Chondrocyte (in vitro differentiated cells): ENCODE results near the gene PDCD2L. TPM values are rescaled to one million over a fixed set of nuclear protein-coding genes. Genes with fewer than 3 reads are reported as not detected.
A peak's percentile ranks its signal among the peaks of the same experiment; 100 is the strongest.

Experiments
- DNase-seq: peaks from one replicate; pipeline ENCODE4 v3.0.0; 2021; ENCODE audit warnings: mixed read lengths, low spot score
- H3K27ac Mint-ChIP-seq: one replicate; pipeline ENCODE4 v1.8.0; 2021; ENCODE audit warnings: mild to moderate bottlenecking, moderate library complexity, mixed read lengths; ENCODE audit not compliant: unreplicated experiment
- H3K27me3 Mint-ChIP-seq: 2 replicates; pipeline ENCODE4 v1.8.0; 2021; ENCODE audit warnings: low read depth, mixed read lengths
- H3K36me3 Mint-ChIP-seq: 2 replicates; pipeline ENCODE4 v1.8.0; 2021; ENCODE audit warnings: low read depth, mixed read lengths
- H3K4me1 Mint-ChIP-seq: 2 replicates; pipeline ENCODE4 v1.8.0; 2021; ENCODE audit warnings: low read depth, mild to moderate bottlenecking, mixed read lengths
- H3K4me3 Mint-ChIP-seq: one replicate; pipeline ENCODE4 v1.8.0; 2021; ENCODE audit warnings: mild to moderate bottlenecking, moderate library complexity, mixed read lengths; ENCODE audit not compliant: unreplicated experiment
- H3K9me3 Mint-ChIP-seq: 2 replicates; pipeline ENCODE4 v1.8.0; 2021; ENCODE audit warnings: low read depth, mixed read lengths
- total RNA-seq: library from RNA; stranded (reverse); gene quantifications from 3 replicates; pipeline ENCODE4 v1.2.1, GENCODE V29; 2021
- TF ChIP-seq, protein P1 (sequence below): fragments of 200-600 bp; sonication (generic); IDR thresholded peaks from 2 replicates; pipeline ENCODE4 v1.5.0; 2021; ENCODE audit warnings: antibody characterized with exemption, mild to moderate bottlenecking, moderate library complexity

Gene PDCD2L
- total RNA-seq, 1 donor from 2014 or later = 8.6 TPM

DNA sequence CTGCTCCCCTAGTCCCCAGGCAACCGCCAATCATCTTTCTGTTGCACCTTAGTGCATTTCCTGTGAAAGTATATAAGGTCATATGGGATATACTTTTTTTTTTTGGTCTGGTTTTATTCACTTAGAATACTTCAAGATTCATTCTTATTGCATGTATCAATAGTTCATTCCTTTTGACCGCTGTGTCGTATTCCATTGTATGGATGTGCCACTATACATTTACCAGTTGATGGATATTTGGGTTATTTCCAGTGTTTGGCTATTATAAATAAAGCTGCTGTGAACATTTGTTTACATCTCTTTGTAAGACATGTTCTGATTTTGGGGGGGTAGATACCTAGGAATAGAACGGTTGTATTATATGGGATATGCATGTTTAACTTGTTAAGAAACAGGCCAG is 14.1 kb downstream of the PDCD2L start:
- Mint-ChIP-seq H3K36me3 (peaks cover 6% of the 10 kb centered on the region), H3K27ac (no peak overlapping the region), H3K27me3 (no peaks in the 10 kb centered on the region), H3K4me3 (no peak overlapping the region), H3K4me1 (peaks cover 3% of the 10 kb centered on the region), H3K9me3 (no peaks in the 10 kb centered on the region)
- TF ChIP-seq, protein P1, sequence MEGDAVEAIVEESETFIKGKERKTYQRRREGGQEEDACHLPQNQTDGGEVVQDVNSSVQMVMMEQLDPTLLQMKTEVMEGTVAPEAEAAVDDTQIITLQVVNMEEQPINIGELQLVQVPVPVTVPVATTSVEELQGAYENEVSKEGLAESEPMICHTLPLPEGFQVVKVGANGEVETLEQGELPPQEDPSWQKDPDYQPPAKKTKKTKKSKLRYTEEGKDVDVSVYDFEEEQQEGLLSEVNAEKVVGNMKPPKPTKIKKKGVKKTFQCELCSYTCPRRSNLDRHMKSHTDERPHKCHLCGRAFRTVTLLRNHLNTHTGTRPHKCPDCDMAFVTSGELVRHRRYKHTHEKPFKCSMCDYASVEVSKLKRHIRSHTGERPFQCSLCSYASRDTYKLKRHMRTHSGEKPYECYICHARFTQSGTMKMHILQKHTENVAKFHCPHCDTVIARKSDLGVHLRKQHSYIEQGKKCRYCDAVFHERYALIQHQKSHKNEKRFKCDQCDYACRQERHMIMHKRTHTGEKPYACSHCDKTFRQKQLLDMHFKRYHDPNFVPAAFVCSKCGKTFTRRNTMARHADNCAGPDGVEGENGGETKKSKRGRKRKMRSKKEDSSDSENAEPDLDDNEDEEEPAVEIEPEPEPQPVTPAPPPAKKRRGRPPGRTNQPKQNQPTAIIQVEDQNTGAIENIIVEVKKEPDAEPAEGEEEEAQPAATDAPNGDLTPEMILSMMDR = no peak
- DNase-seq = no peak

DNA sequence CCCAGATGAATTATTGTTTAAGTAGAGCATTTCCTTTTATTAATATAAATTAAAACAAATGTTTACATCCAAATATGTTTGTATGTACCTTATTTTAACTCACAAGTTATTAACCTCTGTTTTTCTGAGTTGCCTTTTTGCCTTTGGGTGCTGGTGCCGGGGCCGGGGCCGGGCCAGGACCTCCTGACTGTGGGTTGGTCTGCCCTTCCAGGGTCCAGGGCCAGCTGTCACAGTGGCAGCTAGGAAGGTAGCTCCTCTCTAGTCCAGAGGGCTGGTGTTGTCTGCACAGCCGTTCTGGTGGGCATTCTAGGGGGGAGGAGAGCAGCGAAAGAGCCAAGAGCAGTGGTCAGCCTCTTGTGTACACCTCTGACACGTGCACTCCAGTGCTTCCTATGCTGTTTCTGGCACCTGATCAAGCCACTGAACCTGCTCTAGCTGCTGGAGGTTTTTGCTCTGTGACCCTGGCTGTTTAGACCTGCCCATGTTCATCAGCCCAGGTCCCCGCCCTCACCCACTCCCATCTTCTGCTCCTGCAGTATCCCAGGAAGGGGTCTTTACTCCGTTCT is 22.0 kb downstream of the PDCD2L start:
- H3K36me3 Mint-ChIP-seq = no peaks in the 10 kb centered on the region
- peaks cover 27% of the 10 kb centered on the region for H3K4me1 Mint-ChIP-seq
- H3K27me3 Mint-ChIP-seq = no peaks in the 10 kb centered on the region
- no peak overlapping the region for H3K4me3 Mint-ChIP-seq
- TF ChIP-seq, protein P1 = no peak
- no peaks in the 10 kb centered on the region for H3K9me3 Mint-ChIP-seq
- no peak overlapping the region for H3K27ac Mint-ChIP-seq
- no peak for DNase-seq

DNA sequence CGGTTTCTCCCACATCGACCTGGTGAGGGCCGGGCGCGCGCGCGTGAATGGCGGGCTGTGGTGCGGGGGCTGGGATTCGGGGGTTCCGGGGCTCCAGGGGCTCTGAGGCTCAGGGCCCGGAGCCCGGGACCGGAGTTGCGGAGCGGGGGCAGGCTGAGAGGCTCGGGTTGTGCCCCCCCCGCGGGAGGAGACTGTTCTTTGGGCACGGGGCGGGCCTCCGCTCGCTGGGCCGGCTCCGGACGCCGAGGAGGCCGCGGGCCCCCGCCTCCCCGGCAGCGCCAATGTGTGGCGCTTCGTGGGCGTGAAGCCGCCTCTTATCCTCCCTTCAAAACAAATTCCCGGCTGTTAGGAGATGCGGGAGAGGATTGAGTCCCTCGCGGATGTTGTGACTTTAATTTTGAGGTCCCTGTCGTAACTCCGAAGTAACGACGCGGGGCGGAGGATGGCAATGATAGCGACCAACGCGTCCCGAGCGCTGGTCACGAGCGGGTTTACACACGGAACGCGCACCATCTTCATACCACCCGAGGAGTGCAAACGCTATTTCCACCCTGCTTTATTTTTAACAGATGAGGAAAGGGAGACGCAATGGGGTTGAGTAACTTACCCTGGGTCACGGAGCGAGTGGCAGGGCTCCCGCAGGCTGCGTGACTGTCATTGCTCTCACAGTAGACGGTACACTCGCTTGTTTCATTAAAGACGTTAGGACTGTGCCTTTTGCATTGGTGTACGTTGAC is 24.5 kb downstream of the PDCD2L start:
- no peak for DNase-seq
- Mint-ChIP-seq H3K4me3 (peak overlapping the region; percentile 97), H3K9me3 (no peaks in the 10 kb centered on the region), H3K27me3 (no peaks in the 10 kb centered on the region), H3K4me1 (peaks cover 52% of the 10 kb centered on the region), H3K27ac (peak overlapping the region; percentile 99), H3K36me3 (peaks cover 7% of the 10 kb centered on the region)
- TF ChIP-seq, protein P1 = peak; percentile 18

DNA sequence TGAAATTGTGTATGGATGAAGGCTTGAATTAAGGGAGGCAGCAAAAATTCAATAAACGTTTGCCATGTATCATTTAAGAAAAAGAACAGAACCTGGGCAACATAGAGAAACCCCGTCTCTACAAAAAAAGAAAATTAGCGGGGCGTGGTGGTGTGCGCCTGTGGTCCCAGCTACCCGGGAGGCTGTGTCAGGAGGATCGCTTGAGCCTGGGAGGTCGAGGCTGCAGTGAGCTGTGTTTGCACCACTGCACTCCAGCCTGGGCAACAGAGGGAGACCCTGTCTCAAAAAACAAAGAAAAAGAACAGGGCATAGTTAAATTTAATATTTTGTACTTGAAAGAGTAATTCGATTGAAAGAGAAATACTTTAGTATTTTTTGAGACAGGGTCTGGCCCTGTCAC is 25.4 kb downstream of the PDCD2L start:
- H3K9me3 Mint-ChIP-seq = no peaks in the 10 kb centered on the region
- no peaks in the 10 kb centered on the region for H3K27me3 Mint-ChIP-seq
- no peak for DNase-seq
- peak overlapping the region; percentile 99 for H3K27ac Mint-ChIP-seq
- H3K4me3 Mint-ChIP-seq = peak overlapping the region; percentile 97
- H3K4me1 Mint-ChIP-seq = peaks cover 60% of the 10 kb centered on the region
- TF ChIP-seq, protein P1 = no peak
- H3K36me3 Mint-ChIP-seq = peaks cover 12% of the 10 kb centered on the region

DNA sequence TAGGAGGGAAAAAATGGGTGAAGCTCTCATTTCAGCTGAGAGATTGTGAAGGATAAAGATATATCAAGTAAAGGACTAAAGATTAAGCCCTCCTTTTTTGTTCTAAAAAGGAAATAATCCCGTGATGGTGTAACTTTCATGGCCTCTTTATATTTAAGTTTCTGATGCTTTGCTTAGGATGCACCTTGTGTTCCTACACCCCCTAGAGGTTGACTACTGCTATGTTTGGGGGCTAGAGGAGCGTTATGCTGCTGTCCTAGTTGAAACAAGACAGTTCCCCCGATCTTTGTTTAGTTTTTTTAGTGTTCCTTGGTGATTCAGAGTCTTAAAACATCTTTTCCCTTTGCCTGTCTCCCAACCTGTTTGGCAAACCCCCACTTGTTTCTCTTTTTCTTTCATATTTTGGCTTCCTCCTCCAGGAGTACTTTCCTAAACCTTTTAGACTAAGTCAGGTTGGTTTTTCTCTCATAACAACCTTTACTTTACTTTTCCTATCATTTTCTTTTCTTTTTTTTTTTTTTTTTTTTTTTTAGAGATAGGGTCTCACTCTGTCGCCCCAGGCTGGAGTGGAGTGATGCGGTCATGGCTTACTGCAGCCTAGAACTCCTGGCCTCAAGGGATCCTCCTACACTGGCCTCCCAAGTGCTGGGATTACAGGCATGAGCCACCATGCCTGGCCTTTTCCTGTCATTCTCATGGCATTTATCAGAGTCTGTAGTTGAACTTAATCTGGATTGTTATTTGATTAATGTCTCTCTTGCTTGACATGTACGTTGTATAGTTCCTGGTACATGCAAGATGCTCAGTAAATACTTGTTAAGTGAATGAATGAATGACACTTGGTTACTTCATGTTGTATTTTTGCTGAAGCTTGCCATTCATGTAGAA is 26.8 kb downstream of the PDCD2L start:
- Mint-ChIP-seq H3K36me3 (peaks cover 14% of the 10 kb centered on the region), H3K4me3 (peak overlapping the region; percentile 97), H3K9me3 (no peaks in the 10 kb centered on the region), H3K27me3 (no peaks in the 10 kb centered on the region), H3K27ac (peak overlapping the region; percentile 99), H3K4me1 (peaks cover 68% of the 10 kb centered on the region)
- TF ChIP-seq, protein P1 = peak; percentile 79
- no peak for DNase-seq
